ENCODE data around the gene CRABP2. TPM values are rescaled to one million over a fixed set of nuclear protein-coding genes. Genes with fewer than 3 reads are reported as not detected.
A peak's percentile ranks its signal among the peaks of the same experiment; 100 is the strongest.

The CRABP2 gene
- total and polyA plus RNA-seq, 2 of the 13 experiments (the other 11 are each of a cell fraction or from before 2014, with no cell fraction given) = 0.40 to 0.60 TPM

GRCh38 chr1:156751757-156752481, 46.5 kb upstream of the CRABP2 start (continued):
- no peak; the same call in 1 of the 2 replicates for TF ChIP-seq ZXDC (CRISPR knock-in tag; IDR thresholded peaks at IDR 0.05)
- TF ChIP-seq ZNF616 (CRISPR knock-in tag; IDR thresholded peaks at IDR 0.05; ENCODE audit: low read depth) = peak; percentile 61
- TF ChIP-seq JARID2 (CRISPR knock-in tag; IDR thresholded peaks at IDR 0.05; ENCODE audit: insufficient replicate concordance) = no peak
- peak; percentile 13 for TF ChIP-seq ZNF18 (CRISPR knock-in tag; IDR thresholded peaks at IDR 0.05; ENCODE audit: insufficient replicate concordance)
- TF ChIP-seq MYPOP (CRISPR knock-in tag; IDR thresholded peaks at IDR 0.05) = peak; percentile 54; the same call in 1 of the 2 replicates
- no peak for TF ChIP-seq ZFYVE20 (CRISPR knock-in tag; IDR thresholded peaks at IDR 0.05; ENCODE audit: borderline replicate concordance, low read depth)
- TF ChIP-seq TFDP1 (CRISPR knock-in tag; IDR thresholded peaks at IDR 0.05; ENCODE audit: borderline replicate concordance) = peak; percentile 91
- no peak for TF ChIP-seq FOXP1 (IDR thresholded peaks at IDR 0.05)
- 0 out of 2 replicates have a peak, but pooled peaks have one; percentile 13 for TF ChIP-seq FOXP1 (CRISPR knock-in tag; IDR thresholded peaks at IDR 0.05)
- TF ChIP-seq FOXA3 (CRISPR knock-in tag; IDR thresholded peaks at IDR 0.05) = peak; percentile 42; the same call in 1 of the 2 replicates
- no peak; the same call in 1 of the 2 replicates for TF ChIP-seq ZNF367 (CRISPR knock-in tag; IDR thresholded peaks at IDR 0.05; ENCODE audit: borderline replicate concordance)
- TF ChIP-seq ATAD3A (CRISPR knock-in tag; IDR thresholded peaks at IDR 0.05) = no peak
- 0 out of 2 replicates have a peak, but pooled peaks have one; percentile 73 for TF ChIP-seq DNMT1 (CRISPR knock-in tag; IDR thresholded peaks at IDR 0.05)
- TF ChIP-seq RFXANK (CRISPR knock-in tag; IDR thresholded peaks at IDR 0.05) = 0 out of 2 replicates have a peak, but pooled peaks have one; percentile 61
- TF ChIP-seq MIXL1 (CRISPR knock-in tag; IDR thresholded peaks at IDR 0.05) = no peak
- TF ChIP-seq ZNF713 (CRISPR knock-in tag; IDR thresholded peaks at IDR 0.05) = 0 out of 2 replicates have a peak, but pooled peaks have one; percentile 74
- TF ChIP-seq ZNF264 (CRISPR knock-in tag; IDR thresholded peaks at IDR 0.05) = peak; percentile 37; the same call in 1 of the 2 replicates
- no peak for TF ChIP-seq FOXJ3 (CRISPR knock-in tag; IDR thresholded peaks at IDR 0.05; ENCODE audit: borderline replicate concordance)
- TF ChIP-seq NFYC (CRISPR knock-in tag; IDR thresholded peaks at IDR 0.05) = peak; percentile 87
- TF ChIP-seq GTF2F1 (IDR thresholded peaks at IDR 0.05; ENCODE audit: low read length) = no peak
- no peak for TF ChIP-seq ZNF230 (CRISPR knock-in tag; IDR thresholded peaks at IDR 0.05)
- peak; percentile 71; the same call in 1 of the 2 replicates for TF ChIP-seq ZNF800 (CRISPR knock-in tag; IDR thresholded peaks at IDR 0.05)
